ENCODE data around the gene PPP1R13B.

PPP1R13B gene

DNA sequence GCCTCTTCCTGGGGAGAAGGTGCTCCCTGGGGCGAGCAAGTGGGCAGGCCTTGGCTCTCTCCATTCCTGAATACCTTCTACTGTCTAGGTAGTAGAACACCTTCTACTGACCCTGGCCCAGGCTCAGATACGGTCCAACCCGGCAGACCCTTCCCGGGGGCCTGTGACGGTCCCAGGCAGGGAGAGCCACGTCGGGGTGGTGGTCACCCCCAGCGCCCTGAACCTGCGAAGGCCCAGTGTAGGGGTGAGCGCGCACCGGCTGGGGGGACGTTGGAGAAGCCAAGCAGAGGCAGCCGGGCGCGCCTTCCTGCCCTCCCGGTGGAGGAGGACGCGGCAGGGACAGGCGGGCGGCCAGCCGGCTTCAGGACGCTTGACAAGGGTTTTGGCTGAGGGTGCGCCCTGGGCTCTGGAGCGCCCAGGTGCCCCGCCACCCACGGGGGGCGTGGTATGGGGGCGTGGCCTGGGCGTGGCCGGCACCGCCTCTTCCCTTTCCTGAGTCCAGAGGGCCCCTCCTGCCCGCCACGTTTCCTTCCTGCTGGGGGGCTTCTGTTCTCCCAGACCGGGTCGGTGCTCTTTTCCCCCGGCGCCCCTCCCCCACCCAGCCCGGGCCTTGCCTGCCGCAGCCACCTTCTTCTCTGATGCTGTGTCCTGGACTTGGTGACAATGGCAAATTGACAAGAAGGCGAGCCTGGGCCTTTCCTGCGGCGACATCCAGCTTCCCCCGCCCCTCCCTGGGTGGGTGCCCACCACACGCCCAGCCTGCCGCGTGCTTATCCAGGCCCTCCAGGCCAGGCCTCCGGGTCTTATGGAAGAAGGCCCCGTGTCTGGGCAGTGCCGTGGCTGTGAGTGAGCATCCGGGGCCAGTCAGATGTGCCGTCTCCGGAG is 24.5 kb upstream of the PPP1R13B start:
- no peak for TF ChIP-seq GATA3 (IDR thresholded peaks at IDR 0.05; ENCODE audit: low read depth, low read length)
- no peak for TF ChIP-seq GATA2 (IDR thresholded peaks at IDR 0.05; ENCODE audit: low read depth, low read length)

DNA sequence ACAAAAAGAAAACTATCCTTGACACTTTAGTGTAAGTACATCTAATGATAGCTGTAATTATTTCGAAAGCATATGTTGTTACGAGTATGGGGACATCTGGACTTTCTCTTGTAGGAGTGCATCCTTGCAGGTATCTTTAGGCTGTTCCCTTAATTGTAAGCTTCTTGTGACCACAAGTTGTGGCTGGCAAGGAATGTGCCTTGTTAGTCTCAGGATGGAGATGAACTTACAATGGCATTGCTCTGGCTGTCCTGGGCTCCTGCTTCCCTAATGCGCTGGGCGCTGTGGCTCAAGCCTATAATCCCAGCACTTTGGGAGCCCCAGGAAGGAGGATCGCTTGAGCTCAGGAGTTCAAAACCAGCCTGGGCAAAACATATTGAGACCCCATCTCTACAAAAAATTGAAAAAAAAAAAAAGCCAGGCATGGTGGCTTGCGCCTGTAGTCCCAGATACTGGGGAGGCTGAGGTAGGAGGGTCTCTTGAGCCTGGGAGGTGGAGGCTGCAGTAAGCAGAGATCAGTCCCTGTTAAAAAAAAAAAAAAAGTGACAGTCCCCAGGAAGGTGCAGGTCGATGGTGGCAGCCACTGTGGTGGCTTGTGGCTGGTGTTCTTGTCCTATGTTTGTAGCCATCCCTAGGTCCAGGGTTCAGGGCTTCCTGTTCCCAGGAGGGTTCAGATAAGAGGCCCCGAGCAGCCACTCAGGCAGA is 23.7 kb upstream of the PPP1R13B start:
- TF ChIP-seq GATA3 (IDR thresholded peaks at IDR 0.05; ENCODE audit: low read depth, low read length): no peak

DNA sequence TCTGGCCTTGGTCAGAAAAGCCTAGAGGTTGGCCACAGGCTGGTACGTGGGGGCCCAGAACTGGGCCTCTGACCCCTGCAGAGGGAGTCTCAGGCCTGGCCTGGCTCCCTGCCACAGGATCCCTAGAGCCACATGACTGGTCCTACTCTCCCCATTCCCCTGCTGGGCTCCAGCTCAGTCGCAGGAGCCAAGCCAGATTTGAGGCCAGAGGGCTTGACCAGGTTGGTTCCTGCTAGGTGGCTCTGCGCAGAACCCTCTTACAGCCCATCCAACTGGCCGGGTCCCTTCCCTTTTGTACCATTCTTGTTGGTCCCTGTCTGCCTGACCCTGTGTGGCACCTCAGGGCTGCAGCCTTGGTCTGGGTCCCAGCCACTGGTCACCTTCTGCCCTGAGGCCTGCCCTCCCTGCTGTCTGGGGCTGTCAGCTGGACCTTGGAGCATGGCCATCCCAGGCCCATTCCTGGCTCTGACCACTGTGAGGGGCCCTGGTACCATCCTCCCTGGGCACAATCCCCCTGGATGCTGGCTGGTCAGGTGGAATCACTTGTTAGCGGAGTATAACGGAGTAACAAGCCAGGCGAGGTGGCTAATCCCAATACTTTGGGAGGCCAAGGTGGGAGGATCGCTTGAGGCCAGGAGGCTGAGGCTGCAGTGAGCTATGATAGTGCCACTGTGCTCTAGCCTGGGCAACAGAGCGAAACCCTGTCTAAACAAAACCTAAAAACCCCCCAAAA is 22.9 kb upstream of the PPP1R13B start:
- no peak for TF ChIP-seq GATA2 (IDR thresholded peaks at IDR 0.05; ENCODE audit: low read depth, low read length)
- no peak for TF ChIP-seq GATA3 (IDR thresholded peaks at IDR 0.05; ENCODE audit: low read depth, low read length)

DNA sequence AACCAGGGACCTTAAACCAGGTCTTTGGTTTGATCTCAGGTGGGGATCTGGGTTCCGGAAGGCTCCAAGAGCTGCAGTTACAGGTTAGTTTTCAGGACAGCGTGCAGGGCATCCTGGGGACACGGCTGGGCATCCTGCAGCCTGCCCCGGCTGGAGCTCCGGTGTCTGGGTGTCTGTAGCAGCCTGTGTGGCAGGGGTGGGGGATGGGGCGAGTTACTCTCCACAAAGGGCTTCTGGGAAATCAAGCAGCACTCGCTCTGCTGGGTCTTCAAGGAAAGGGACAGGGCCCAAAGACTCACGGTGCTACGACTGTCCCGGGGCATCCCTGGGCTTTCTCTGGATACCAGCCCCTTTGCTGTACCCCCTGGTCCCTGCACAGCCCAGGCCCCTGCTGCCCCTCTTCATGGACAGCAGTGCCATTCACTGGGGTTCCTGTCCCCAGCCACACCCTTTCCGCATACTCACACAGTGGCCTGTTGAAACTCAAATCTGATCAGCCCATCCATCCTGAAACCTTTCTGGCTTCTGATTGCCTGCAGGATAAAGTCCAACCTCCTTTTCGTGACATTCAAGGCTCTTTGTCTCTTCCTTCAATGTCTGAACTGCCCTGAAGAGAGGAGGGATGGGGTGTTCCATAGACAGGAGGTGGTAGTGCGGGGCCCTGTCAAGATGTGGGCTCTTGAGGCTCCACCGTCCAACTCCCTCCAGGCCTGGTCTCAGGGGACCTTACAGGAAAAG is 22.2 kb upstream of the PPP1R13B start:
- TF ChIP-seq GATA2 (IDR thresholded peaks at IDR 0.05; ENCODE audit: low read depth, low read length) (no peak), GATA3 (IDR thresholded peaks at IDR 0.05; ENCODE audit: low read depth, low read length) (no peak)

DNA sequence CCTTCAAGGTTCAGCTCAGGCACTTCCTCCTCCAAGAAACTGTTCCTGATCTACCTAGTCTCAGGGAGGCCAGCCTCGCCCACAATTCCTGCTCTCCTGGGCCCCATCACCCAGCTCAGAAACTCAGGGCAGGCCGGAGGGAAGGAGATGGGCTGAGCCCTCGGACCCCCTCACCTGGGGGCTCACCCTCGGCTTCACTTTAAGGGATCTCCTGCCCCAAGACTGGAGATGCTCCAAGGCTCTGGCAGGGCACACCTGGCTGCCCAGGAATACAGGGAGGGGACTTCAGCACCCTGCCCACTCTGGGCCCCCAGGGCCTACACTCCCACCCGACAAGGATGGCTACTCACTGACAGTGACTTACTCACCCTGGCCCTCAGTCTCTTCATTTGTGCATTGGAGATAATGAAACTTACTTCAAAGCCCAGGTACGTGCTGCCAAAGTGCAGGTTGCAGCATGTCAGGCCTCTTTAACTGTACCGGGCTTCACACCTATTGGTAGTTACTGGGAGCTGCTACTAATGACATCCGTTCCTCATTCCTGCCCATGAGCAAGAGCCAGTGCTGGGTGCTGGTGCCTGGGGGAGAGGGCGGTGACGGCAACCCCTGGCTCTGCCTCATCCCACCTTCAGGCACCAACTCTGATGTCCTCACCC is 21.0 kb upstream of the PPP1R13B start:
- TF ChIP-seq GATA2 (IDR thresholded peaks at IDR 0.05; ENCODE audit: low read depth, low read length): no peak
- TF ChIP-seq GATA3 (IDR thresholded peaks at IDR 0.05; ENCODE audit: low read depth, low read length): no peak

DNA sequence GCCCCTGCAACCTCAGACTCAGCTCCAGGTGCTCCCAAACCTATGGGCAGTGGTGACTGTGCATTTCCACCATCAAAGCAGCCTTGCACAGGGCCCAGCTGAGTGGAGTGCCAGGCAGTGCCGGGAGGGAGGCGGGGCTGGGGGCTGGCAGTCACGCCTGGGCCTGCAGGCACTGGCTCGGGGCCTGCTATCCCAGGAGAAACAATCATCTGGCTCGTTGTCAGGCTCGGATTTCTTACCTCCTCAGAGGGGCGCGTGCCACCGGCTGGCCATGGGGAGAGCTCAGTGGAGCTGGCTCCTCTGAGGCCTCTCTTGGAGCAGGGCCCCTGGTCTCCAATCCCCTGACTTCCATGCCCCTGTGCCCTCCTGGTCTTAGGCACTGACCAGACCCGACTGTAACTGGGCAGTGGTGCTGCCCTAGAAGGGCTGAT is 20.2 kb upstream of the PPP1R13B start:
- TF ChIP-seq GATA2 (IDR thresholded peaks at IDR 0.05; ENCODE audit: low read depth, low read length): no peak
- TF ChIP-seq GATA3 (IDR thresholded peaks at IDR 0.05; ENCODE audit: low read depth, low read length): no peak

DNA sequence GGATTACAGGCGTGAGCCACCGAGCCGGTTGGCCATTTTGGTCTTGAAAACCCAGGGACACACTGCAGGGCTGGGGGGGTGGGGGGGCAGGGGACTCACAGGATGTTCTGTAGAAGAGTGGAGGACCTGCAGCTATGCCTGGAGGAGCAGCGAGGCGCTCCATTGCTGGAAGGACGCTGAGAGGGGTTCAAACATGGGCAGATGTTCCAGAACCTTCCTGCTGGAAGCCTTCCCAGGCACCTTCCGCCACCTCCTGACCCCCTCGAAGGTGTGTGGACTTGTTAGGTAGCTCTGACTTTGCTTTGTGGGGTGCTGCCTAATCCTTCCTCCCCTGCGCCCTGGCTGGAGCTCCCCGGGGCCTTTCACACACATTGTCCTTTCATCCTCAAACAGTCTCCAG is 19.6 kb upstream of the PPP1R13B start:
- no peak for TF ChIP-seq GATA2 (IDR thresholded peaks at IDR 0.05; ENCODE audit: low read depth, low read length)
- TF ChIP-seq GATA3 (IDR thresholded peaks at IDR 0.05; ENCODE audit: low read depth, low read length): no peak

DNA sequence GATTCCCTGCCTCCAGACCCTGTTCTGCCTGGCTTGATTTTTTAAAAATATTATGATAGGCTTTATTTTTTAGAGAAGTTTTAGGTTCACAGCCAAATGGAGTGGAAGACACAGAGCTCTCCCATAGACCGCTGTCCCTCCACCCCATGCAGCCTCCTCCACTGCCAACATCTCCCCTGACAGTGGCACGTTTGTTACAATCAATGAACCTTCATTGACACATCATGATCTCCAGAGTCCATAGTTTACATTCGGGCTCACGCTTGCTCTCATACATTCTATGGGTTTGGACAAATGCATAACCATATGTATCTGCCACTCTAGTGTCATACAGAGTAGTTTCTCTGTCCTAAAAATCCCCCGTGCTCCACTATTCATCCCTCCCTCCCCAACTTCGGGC is 15.9 kb upstream of the PPP1R13B start:
- no peak for TF ChIP-seq GATA3 (IDR thresholded peaks at IDR 0.05; ENCODE audit: low read depth, low read length)
- TF ChIP-seq GATA2 (IDR thresholded peaks at IDR 0.05; ENCODE audit: low read depth, low read length): no peak

DNA sequence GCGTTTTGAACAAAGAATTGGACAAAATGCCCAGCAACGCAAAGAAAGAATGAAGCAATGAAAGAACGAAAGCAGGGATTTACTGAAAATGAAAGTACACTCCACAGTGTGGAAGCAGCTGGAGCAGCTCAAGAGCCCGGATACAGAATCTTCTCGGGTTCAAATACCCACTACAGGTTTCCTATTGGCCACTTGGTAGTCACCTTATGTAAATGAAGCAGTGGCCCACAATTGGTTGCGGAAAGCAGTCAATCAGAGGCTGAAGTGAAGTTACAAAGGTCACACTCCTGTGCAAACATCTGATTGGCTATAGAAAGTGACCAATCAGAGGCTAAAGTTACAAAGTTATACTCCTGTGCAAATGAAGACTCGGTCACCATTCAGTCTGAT is 15.0 kb upstream of the PPP1R13B start:
- TF ChIP-seq GATA2 (IDR thresholded peaks at IDR 0.05; ENCODE audit: low read depth, low read length) (no peak), GATA3 (IDR thresholded peaks at IDR 0.05; ENCODE audit: low read depth, low read length) (no peak)

DNA sequence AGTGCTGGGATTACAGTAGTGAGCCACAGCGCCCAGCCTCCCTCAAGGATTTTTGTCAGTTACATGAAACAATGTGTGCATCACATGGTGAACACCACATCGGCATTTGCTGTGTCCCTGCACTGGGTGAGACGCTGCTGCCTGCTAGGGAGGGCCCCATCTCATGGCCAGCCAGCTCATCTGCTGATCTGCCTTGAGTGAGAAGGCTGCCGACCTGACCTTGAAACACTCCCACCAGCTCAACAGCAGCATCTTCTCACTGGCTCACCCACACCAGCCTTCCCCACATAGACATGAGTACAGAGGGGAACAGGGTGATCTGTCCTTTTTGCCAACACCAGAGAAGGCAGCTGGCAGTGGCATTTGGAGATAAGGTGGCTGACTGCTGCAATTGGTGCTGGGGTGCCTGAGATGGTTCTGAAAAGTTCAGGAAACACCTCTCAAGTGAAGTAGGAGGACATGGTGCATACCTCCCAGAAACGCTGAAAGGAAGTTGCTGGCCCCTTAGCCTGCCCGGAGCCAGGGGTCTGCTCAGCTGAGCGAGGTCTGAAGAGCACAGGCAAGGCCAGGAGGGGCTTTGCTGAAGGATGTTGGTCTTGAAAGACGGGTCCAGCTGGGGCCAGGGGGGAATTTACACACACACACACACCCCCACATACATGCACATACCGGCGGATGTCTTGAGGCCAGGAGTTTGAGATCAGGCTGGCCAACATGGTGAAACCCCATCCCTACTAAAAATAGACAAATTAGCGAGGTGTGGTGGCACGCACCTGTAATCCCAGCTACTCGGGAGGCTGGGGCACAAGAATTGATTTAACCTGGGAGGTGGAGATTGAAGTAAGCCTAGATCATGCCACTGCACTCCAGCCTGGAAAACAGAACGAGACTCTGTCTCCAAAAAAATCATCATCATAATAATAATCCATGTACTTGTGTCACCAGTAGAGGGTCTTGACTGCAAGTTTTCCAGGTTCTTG is 14.3 kb upstream of the PPP1R13B start:
- no peak for TF ChIP-seq GATA2 (IDR thresholded peaks at IDR 0.05; ENCODE audit: low read depth, low read length)
- no peak for TF ChIP-seq GATA3 (IDR thresholded peaks at IDR 0.05; ENCODE audit: low read depth, low read length)

DNA sequence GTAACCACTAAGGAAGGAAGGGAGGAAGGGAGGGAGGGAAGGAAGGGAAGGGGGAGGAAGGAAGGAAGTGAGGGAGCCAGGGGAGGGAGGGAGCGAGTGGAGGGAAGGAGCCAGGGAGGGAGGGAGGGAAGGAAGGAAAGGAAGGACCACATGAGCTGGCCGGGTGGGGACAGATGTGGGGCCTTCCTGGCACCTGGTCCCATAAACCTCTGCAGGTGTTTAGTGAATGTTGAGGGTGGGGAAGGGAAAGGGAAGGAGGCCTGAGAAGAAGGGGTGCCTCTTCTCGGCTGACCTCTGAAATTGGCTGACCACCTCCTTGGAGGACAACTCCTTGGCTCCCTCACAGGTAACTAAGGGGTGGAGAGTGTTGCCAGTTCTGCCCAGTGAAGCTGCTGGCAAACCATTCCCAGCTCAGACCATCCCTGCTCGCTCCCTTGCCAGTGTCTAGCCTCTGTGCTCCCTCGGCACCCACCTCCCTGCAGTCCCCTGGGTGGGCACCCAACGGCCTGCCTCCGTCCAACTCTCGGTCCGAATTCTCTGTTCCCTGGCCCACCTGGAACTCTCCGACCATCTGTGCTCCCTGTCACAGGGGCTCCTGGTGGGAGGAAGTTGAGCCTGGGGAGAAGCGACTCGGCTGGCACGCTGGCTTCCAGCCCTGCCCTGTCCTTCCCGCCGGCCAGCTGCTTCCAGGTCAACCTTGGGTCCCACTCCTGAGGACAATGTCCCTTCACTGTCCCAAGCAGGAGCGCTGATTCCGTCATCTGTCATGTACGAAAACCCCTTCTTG is 12.2 kb upstream of the PPP1R13B start:
- TF ChIP-seq GATA3 (IDR thresholded peaks at IDR 0.05; ENCODE audit: low read depth, low read length): no peak
- TF ChIP-seq GATA2 (IDR thresholded peaks at IDR 0.05; ENCODE audit: low read depth, low read length): no peak

All from SH-SY5Y (cell line).